SJCRH30 (cell line): Measurements from ENCODE around the gene FURIN. TPM values are rescaled to one million over a fixed set of nuclear protein-coding genes. Genes with fewer than 3 reads are reported as not detected.
A peak's percentile ranks its signal among the peaks of the same experiment; 100 is the strongest.

Experiments
- DNase-seq, 2 experiments: peaks; one replicate each; pipeline ENCODE4 v3.0.0-alpha.2; 2015 to 2020
- H3K27ac ChIP-seq: fragments of 250-450 bp; sonication (Bioruptor Pico); 2 replicates; pipeline ENCODE4 v1.5.1; 2020; ENCODE audit warnings: mild to moderate bottlenecking, moderate library complexity
- H3K27me3 ChIP-seq: fragments of 250-450 bp; sonication (Bioruptor Pico); 2 replicates; pipeline ENCODE4 v1.5.1; 2020; ENCODE audit warnings: mild to moderate bottlenecking, moderate library complexity
- H3K36me3 ChIP-seq: fragments of 250-450 bp; sonication (Bioruptor Pico); 2 replicates; pipeline ENCODE4 v1.5.1; 2020; ENCODE audit warnings: mild to moderate bottlenecking, moderate library complexity
- H3K4me1 ChIP-seq: fragments of 250-450 bp; sonication (Bioruptor Pico); 2 replicates; pipeline ENCODE4 v1.5.1; 2020; ENCODE audit warnings: mild to moderate bottlenecking, moderate library complexity
- H3K4me3 ChIP-seq: fragments of 250-450 bp; sonication (Bioruptor Pico); 2 replicates; pipeline ENCODE4 v1.5.1; 2020; ENCODE audit warnings: mild to moderate bottlenecking, moderate library complexity
- H3K9me3 ChIP-seq: fragments of 250-450 bp; sonication (Bioruptor Pico); replicated peaks from 2 replicates; pipeline ENCODE4 v1.5.1; 2020; ENCODE audit warnings: mild to moderate bottlenecking, moderate library complexity
- total RNA-seq: library from RNA; depleted of rRNA; stranded (reverse); fragments of >200 nt; shearing (Covaris generic); gene quantifications from 2 replicates; pipeline ENCODE4 v1.2.3, GENCODE V29; 2014

FURIN gene
- total RNA-seq, 1 experiment from 2014 or later = 12.0 TPM

DNA sequence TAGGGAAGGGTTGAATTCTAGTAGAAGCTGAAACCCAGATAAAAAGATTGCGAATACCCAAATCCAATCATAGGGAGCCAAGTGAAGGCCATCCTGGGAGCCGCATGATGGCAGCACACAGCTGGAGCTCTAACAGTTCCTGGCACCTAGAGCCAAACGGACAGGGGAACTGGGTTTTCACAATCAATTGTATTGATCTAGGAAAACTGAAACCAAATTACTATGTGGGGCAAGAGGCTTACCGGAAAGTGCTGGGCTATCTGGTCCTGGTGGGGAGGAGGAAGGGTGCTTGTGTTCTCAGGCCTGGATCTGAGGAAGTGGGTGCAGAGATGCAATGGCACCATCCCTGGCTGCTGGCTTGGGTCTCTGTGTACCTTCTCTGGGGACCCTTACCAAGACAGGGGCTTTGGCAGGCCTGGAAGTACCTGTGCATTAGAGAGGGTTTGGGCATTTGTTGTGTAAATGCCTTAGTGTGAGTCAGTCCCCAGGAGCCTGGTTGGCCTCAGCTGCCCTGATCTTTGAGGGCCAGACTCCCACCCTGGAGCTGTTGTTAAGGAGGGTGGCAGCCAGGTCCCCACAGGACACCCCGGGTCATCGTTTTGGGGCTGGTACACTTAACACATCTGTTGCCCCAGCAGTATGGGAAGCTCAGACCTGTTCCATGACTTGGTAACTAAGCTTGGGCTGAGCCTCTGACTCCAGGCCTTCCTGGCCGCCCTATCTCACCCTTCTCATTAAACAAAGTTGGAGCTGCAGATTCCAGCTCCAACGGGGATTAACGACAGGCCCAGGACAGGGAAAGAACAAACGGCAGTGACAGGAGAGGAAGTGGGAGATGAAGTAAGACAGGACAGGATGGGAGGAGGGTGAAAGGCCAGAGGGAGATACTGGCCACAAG is 8.9 kb upstream of the FURIN start:
- H3K36me3 ChIP-seq = no peaks in the 10 kb centered on the region

DNA sequence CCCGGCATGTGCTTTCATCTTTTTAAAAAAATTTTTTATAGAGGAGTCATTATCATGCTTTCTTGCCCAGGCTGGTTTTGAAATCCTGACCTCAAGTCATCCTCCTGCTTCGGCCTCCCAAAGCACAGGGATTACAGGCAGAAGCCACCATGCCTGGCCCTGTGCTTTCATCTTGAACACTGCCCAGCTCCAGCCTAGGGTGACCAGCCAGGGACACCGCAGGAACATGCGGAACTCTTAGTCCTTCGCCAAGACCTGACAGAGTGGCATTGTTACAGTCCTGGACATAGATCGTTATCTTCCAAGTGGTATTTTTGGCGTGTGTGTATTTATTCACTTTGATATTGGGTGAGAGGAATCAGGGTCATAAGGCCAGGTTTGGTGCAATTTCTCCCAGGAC is 7.9 kb upstream of the FURIN start:
- H3K27ac ChIP-seq = no peak overlapping the region
- peaks cover 5% of the 10 kb centered on the region; the same call in 1 of the 2 replicates for H3K4me1 ChIP-seq
- no peak overlapping the region for H3K4me3 ChIP-seq
- H3K9me3 ChIP-seq = no peaks in the 10 kb centered on the region
- H3K27me3 ChIP-seq = no peaks in the 10 kb centered on the region
- no peak for DNase-seq
- H3K36me3 ChIP-seq = no peaks in the 10 kb centered on the region

More for the DNA sequence above, 8.9 kb upstream of the FURIN start:
- H3K9me3 ChIP-seq = no peaks in the 10 kb centered on the region
- no peaks in the 10 kb centered on the region; the same call in 1 of the 2 replicates for H3K4me1 ChIP-seq
- no peak overlapping the region for H3K4me3 ChIP-seq
- H3K27ac ChIP-seq = no peak overlapping the region
- H3K27me3 ChIP-seq = no peaks in the 10 kb centered on the region
- no peak for DNase-seq

DNA sequence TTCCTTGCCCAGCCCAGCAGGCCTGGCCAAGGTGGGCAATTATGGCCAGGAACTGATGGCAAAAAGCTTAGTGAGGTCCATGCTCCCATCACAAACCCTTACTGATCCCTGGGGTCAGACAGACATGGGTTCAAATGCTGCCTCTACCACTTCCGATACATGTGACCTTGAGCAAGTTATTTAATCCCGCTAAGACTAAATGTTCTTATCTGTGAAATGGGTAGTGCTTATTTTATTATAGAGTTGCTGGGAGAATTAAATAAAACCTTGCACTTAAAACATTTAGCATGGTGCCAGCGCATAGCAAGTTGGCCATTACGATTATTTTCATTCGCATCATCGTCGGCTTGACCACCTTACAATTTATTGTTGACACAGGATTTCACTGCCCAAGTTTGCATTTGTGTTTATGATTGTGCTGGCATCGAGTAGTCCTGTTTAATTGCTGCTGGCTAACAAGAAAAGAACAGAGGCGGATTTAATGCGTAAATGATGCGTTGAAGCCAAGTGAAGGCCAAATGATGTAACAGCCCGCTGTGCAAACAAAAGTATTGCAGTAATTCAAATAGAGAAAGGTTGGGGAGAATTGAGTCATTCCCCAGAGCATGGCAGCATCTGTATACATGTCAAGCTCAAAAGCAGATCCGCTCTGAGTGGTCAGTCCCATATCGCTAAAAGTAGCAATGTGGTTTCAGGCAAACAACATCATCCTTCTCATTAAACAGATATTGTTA is 7.3 kb upstream of the FURIN start:
- Histone ChIP-seq H3K4me3 (no peak overlapping the region), H3K9me3 (no peaks in the 10 kb centered on the region), H3K27ac (no peak overlapping the region), H3K36me3 (no peaks in the 10 kb centered on the region), H3K27me3 (no peaks in the 10 kb centered on the region), H3K4me1 (peaks cover 5% of the 10 kb centered on the region; the same call in 1 of the 2 replicates)
- DNase-seq = no peak

DNA sequence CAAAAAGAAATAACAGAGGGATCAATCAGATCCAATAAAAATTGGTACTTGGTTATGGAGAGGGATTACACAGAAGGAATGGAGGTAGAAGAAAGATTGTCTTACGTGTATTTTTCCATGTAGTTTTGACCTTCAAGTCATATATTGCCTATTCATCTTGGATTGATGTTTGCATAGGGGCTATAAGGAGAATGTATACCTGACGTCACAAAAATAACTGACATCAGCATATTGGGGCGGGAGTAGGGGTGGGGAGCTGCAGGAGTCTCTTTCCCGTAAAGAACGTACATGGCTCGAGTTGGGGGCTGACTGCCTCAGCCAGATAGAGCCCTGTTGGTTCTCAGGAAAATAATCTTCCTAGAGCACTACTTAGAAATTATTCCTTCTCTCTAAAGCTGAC is 5.9 kb upstream of the FURIN start:
- H3K27ac ChIP-seq = no peak overlapping the region
- H3K27me3 ChIP-seq = no peaks in the 10 kb centered on the region
- no peaks in the 10 kb centered on the region for H3K36me3 ChIP-seq
- no peak for DNase-seq
- H3K4me1 ChIP-seq = peaks cover 5% of the 10 kb centered on the region; the same call in 1 of the 2 replicates
- H3K9me3 ChIP-seq = no peaks in the 10 kb centered on the region
- H3K4me3 ChIP-seq = no peak overlapping the region

DNA sequence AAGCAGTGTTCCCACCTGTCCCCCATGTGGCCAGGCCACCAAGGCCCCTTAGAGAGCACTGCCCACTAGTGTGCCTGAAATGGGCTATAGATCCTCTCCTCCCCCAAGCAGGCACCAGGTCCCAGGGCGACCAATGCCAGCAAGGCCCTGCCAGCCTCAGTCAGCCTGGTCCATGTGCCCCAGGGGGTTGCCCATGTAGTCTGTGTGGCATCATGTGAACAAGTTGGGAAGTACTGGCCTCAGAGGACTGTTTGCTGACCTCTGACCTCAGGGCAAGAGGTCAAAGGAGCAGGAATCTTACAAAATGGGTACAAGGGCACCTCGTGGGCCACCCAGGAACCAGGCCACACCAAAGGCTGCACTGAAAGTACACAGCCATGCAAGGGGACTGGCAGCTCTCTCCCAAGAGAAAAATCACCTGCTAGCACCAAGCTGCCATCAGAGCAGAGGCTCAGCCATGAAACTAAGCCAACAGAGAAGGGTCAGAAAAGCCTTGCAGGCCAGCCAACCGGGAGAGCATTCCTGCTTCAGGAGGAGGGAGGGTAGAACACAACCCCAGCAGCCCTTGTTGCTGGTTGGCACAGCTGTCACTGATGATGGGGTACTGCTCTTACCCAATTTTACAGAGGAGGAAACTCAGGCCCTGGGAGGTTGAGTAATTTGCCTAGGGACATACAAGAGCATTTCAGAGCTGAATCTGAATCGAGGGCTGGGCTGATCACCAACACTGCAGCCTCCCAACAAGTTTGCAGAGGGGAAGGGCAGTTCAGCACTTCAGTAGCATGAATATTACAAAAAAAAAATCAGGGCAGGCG is 5.2 kb upstream of the FURIN start:
- no peaks in the 10 kb centered on the region for H3K9me3 ChIP-seq
- H3K4me1 ChIP-seq = peaks cover 5% of the 10 kb centered on the region; the same call in 1 of the 2 replicates
- H3K27ac ChIP-seq = no peak overlapping the region
- no peaks in the 10 kb centered on the region for H3K36me3 ChIP-seq
- peak in 1 of 2 experiments; percentile 40 for DNase-seq
- no peaks in the 10 kb centered on the region for H3K27me3 ChIP-seq
- H3K4me3 ChIP-seq = no peak overlapping the region

DNA sequence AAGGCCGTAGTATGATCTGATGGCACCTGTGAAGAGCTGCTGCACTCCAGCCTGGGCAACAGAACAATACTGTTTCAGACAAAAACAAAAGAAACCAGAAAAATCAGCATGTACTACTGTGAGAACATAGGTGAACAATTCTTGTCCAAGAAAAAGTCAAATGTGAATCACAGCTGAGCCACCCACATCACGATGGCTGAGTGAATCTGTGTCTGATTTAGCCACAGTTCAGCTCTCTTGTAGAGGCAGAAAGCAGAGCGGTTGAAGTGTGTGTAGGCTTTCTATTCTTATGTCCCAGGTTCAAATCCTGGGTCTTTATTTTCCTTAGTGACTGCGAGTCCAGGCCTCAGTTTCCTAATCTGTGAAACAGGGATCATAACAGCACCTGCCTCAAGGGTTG is 4.4 kb upstream of the FURIN start:
- Histone ChIP-seq H3K4me1 (peaks cover 11% of the 10 kb centered on the region), H3K27me3 (no peaks in the 10 kb centered on the region), H3K27ac (no peak overlapping the region), H3K4me3 (no peak overlapping the region), H3K36me3 (no peaks in the 10 kb centered on the region), H3K9me3 (no peaks in the 10 kb centered on the region)
- no peak for DNase-seq

DNA sequence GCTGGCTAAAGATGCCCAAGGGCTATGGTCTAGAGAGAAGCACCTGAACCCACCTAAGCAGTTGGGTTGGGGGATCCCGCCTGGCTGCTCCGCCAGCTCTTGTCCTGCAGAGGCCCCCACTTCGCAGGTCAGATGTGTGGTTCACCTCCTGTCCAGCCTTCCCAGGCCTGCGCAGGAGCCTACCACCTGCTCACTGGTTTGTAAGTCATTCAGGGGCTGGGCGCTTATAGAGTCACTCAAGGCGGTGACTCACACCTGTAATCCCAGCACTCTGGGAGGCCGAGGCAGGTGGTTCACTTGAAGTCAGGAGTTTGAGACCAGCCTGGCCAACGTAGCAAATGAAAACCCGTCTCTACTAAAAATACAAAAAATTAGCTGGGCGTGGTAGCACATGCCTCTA is 3.9 kb upstream of the FURIN start:
- Histone ChIP-seq H3K4me3 (no peak overlapping the region), H3K4me1 (peaks cover 16% of the 10 kb centered on the region), H3K27ac (no peak overlapping the region), H3K9me3 (no peaks in the 10 kb centered on the region), H3K27me3 (no peaks in the 10 kb centered on the region), H3K36me3 (no peaks in the 10 kb centered on the region)
- DNase-seq = peak; percentile 63 to 70

DNA sequence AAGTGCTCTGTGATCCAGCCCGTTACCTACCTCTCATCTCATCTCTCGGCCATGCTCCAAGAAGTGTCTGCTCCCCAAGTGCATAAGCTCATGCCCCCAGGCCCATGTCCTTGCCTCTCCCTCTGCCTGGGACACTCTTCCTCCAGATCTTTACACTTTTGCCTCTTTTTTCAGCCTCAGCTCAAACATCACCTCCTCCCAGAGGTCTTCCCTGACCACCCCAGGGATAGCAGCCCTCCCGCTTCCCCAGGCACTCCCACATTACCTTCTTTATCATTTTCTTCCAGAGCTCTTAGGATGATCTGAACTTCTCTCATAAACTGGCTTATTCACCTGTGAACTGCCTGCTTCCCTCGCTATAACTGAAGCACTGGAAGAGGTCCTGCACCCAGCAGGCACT is 2.7 kb upstream of the FURIN start:
- H3K27me3 ChIP-seq = no peaks in the 10 kb centered on the region
- H3K4me3 ChIP-seq = no peak overlapping the region
- H3K4me1 ChIP-seq = peaks cover 23% of the 10 kb centered on the region
- no peaks in the 10 kb centered on the region for H3K36me3 ChIP-seq
- no peak for DNase-seq
- no peak overlapping the region for H3K27ac ChIP-seq
- H3K9me3 ChIP-seq = no peaks in the 10 kb centered on the region

DNA sequence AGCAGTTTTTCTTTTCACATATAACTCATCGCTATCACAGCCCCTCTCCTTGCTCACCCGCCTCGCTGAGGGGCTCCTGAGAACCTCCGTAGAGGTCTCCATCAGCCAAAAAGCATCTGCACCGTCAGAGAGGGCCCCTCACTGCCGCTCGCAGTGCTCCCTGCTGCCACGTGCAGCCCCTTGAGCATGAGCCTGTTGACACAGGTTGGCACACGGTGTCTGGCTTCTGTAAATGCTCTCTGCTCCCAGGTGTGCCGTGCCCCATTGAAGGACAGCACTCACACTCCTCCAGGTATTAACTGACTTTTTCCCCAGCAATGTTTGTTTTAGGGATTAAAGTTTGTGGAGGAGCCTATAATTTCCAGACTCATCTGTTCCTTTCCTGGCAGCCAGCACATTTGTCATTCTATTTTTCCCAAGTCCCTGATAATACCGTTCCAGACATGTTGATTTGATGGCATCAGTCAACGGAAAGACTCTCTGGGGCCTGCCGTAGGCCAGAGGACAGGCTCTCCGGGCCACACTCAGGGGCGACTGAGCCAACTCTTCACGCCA is 2.1 kb upstream of the FURIN start:
- Histone ChIP-seq H3K4me3 (no peak overlapping the region), H3K27ac (no peak overlapping the region), H3K27me3 (no peaks in the 10 kb centered on the region), H3K36me3 (no peaks in the 10 kb centered on the region), H3K4me1 (peaks cover 23% of the 10 kb centered on the region), H3K9me3 (no peaks in the 10 kb centered on the region)
- no peak for DNase-seq

DNA sequence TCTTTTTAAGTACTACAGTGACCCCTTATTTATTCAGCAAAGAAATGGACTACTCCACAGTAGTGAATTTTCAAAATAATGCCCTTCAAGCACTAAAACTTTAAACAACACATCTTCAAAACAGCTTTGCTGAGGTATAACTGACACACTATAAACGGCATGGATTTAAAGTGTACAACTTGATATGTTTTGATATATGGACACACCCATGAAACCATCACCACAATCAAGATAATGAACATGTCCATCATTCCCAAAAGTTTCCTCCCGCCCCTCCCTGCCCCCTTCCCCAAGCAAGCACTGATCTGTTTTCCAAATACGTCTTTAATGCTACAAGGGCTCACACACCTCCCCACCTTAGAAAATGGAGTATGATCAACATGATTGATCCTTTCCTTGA is 1.6 kb upstream of the FURIN start:
- H3K36me3 ChIP-seq = no peaks in the 10 kb centered on the region
- no peak overlapping the region for H3K27ac ChIP-seq
- peaks cover 23% of the 10 kb centered on the region for H3K4me1 ChIP-seq
- DNase-seq = no peak
- H3K9me3 ChIP-seq = no peaks in the 10 kb centered on the region
- H3K27me3 ChIP-seq = no peaks in the 10 kb centered on the region
- H3K4me3 ChIP-seq = no peak overlapping the region

DNA sequence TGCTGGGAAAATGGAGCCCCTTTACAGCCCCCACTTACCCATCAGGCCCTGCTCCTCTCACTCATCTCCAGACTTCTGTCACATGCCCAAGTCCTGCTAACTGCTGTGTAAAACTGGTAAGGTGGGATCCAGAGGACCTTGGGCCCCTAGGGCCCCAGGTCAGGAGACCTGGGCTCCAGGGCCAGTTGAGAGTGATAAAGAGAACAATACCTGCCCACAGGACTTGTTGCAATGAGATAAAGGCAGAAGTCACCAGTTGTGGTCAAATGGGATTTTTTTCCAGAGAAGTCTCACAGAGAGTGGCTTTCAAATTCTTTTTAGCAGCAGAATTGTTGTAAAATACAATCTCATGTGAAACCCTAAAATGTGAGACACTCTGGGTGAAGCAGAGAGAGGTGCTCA is 753 bp downstream of the FURIN start:
- peaks cover 43% of the 10 kb centered on the region for H3K4me1 ChIP-seq
- no peak overlapping the region for H3K4me3 ChIP-seq

DNA sequence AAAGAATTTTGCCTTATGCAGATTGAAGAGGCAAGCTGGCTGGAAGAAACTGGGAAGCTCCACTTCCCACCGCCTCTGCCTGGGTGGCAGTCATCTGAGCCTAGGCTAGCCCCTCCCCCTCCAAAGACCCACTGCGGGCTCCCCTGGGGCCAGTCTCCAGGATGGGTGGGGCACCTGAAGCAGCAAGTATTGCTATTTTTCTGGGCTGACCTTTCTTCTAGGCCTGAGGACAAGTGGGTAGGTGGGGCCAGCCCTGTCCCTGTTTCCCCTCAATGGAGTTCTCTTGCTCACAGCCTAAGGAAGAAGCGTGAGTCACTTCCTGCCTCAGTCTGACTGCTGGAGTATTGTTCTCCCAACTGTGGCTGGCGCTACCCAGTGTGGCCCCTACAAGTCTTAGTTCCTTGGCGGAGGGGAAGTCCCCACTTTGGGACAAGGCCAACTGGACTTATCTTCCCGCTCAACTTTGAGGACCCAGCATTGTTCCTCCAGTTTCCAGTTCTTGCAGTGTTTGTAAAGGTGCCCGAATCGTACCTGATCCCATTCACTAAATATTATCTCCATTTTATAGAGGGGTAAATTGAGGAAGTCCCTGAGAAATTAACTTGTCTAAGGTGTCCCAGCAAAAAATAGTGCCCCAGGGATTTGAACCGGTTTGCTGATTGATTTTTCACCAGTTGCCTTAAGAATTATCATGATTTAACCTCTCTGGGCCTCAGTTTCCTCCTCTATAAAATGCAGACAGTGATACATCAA is 1.4 kb downstream of the FURIN start:
- Histone ChIP-seq H3K27ac (peak overlapping the region; percentile 11), H3K9me3 (no peaks in the 10 kb centered on the region), H3K4me3 (no peak overlapping the region), H3K27me3 (no peaks in the 10 kb centered on the region), H3K36me3 (no peaks in the 10 kb centered on the region), H3K4me1 (peaks cover 47% of the 10 kb centered on the region)
- DNase-seq = peak; percentile 76 to 86

More for the DNA sequence above, 753 bp downstream of the FURIN start:
- H3K9me3 ChIP-seq = no peaks in the 10 kb centered on the region
- peak overlapping the region; percentile 11 for H3K27ac ChIP-seq
- H3K36me3 ChIP-seq = no peaks in the 10 kb centered on the region
- no peaks in the 10 kb centered on the region for H3K27me3 ChIP-seq
- no peak for DNase-seq

DNA sequence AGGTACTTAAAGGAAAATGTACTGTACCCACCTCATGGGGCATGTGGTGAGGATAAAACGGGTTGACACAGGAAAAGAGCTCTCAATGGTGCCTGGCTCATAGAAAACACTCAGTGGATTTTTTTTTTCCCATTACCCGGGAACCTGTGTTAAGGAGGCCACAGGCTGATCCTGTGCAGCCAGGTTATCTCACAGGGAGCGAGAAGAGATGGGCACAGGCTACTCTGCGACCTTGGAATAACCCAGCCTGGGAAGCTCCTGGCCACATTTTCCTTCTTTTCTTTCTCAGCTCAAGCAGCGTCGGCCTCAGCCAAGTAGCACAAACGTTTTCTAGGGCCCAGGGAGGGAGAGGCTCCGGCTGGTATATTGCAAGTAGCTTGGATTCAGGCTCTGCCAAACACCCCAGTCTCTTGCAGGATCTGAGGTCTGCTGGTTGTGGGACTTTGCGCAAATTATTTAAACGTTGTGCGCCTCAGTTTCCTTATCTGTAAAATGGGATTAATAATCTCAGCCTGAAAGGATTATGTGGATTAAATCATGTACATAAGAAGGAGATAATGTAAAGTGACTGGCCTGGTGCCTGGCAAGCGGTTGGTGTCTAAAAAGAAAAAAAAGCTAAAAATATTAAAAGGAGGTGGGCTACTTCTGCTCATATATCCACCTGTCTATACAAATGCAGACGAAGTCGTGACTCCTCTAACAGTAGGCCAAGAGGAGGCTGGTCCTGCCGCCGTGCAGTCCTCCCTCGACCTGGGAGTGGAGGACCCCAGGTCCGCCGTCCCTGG is 2.2 kb downstream of the FURIN start:
- H3K27ac ChIP-seq = peak overlapping the region; percentile 45
- H3K9me3 ChIP-seq = no peaks in the 10 kb centered on the region
- H3K36me3 ChIP-seq = no peaks in the 10 kb centered on the region
- peak overlapping the region; percentile 72 for H3K4me3 ChIP-seq
- H3K27me3 ChIP-seq = no peaks in the 10 kb centered on the region
- H3K4me1 ChIP-seq = peaks cover 44% of the 10 kb centered on the region
- peak in 1 of 2 experiments; percentile 60 for DNase-seq
